Stomach (tissue), 9 donors: ENCODE results near the gene MAP3K3. TPM values are rescaled to one million over a fixed set of nuclear protein-coding genes. Genes with fewer than 3 reads are reported as not detected.

Experiments
- DNase-seq, 2 donors: peaks; one replicate each; pipeline versions ENCODE4 v3.0.0 to v3.0.0-alpha.2; 2013 to 2019
- H3K27ac ChIP-seq, 5 donors: fragments of 200-600 bp in 4 of 5; sonication (generic) in 4 of 5; one replicate each; pipeline ENCODE4 v1.5.1; 2013 to 2019; ENCODE audit warnings: mild to moderate bottlenecking in 1 of 5, moderate library complexity in 1 of 5
- H3K27me3 ChIP-seq, 3 donors: fragments of 200-600 bp; sonication (generic); one replicate each; pipeline ENCODE4 v1.5.1; 2017 to 2019; ENCODE audit warnings: mixed run types in 1 of 3
- H3K36me3 ChIP-seq, 4 donors: fragments of 200-600 bp; sonication (generic); 1 replicate in 3 of 4; 2 replicates in 1 of 4; pipeline ENCODE4 v1.5.1; 2016 to 2019
- H3K4me1 ChIP-seq, 4 donors: fragments of 200-600 bp; sonication (generic); one replicate each; pipeline ENCODE4 v1.5.1; 2016 to 2019
- H3K4me3 ChIP-seq, 4 donors: fragments of 200-600 bp; sonication (generic) in 3 of 4; one replicate each; pipeline ENCODE4 v1.5.1; 2016 to 2019; ENCODE audit warnings: mild to moderate bottlenecking in 1 of 4
- H3K9me3 ChIP-seq, 4 donors: fragments of 200-600 bp; sonication (generic); one replicate each; pipeline ENCODE4 v1.5.1; 2016 to 2019
- CTCF ChIP-seq, 7 experiments: fragments of 450-650 bp in 4 of 7; fragments of 200-600 bp in 3 of 7; sonication (generic) in 3 of 7; IDR thresholded peaks; one replicate each; pipeline ENCODE4 v1.5.1; 2016 to 2019; ENCODE audit warnings: antibody characterized with exemption in 7 of 7, control low read depth in 2 of 7, mild to moderate bottlenecking in 1 of 7
- EP300 ChIP-seq: sonication (generic); formaldehyde crosslinking; IDR thresholded peaks from one replicate; pipeline ENCODE4 v1.6.1; 2017; ENCODE audit warnings: antibody characterized with exemption
- POLR2A ChIP-seq, 4 donors: fragments of 450-650 bp; IDR thresholded peaks; one replicate each; pipeline ENCODE4 v1.6.1; 2016; ENCODE audit warnings: antibody characterized with exemption in 4 of 4, control low read depth in 2 of 4, mild to moderate bottlenecking in 1 of 4, moderate library complexity in 1 of 4
- POLR2AphosphoS5 ChIP-seq, 3 donors: sonication (generic); formaldehyde crosslinking; IDR thresholded peaks; one replicate each; pipeline ENCODE4 v1.6.1; 2016; ENCODE audit warnings: antibody characterized with exemption in 3 of 3
- WGBS, 5 donors: extraction: QIAGEN DNeasy Blood & Tissue Kit in 3 of 5; methylation state at CpG; one replicate each; pipeline versions ENCODE4 v1.1.5 to v1.1.7; 2013 to 2018; 5-methylcytosine and 5-hydroxymethylcytosine counted together
- intact Hi-C: fragments of 100-400 bp; cut with DNase I; formaldehyde crosslinking; loops from one replicate; pipeline ENCODE4 v1.15.1; 2023; ENCODE audit warnings: low total_unique reads
- polyA plus RNA-seq, 3 donors: library from polyadenylated mRNA; stranded (reverse); fragments of 200-250 nt; gene quantifications; one replicate each; pipeline ENCODE4 v1.2.3, GENCODE V29; 2013
- total RNA-seq, 5 donors: library from RNA; depleted of rRNA; stranded (reverse); fragments of >200 nt; gene quantifications; one replicate each; pipeline versions ENCODE4 v1.1.0 to v1.2.3, GENCODE V29; 2014 to 2016
- donor health status: healthy with polysubstance abuse.
- donor health status: Bipolar disorder and iron deficiency.
- donor health status: healthy.

The MAP3K3 gene
- total and polyA plus RNA-seq, 8 donors: 9.3 to 99.5 (median 16.7) TPM

- H3K36me3 ChIP-seq: peaks cover 5 to 61% (median 59%) of the 10 kb centered on the region in 4 donors
- WGBS, 5 donors: 85 to 92% (median 89%) methylated on average over 16 of the region's 16 CpGs
- intact Hi-C loops: no loop called here
Observed at GRCh38 chr17:63703556-63704258, 81.5 kb downstream of the MAP3K3 start.

GRCh38 chr17:63704259-63704576 is 82.0 kb downstream of the MAP3K3 start:
- intact Hi-C loops: no loop called here
- H3K36me3 ChIP-seq: peaks cover 10 to 66% (median 64%) of the 10 kb centered on the region in 4 donors
- WGBS, 5 donors: 92 to 98% (median 92%) methylated on average over 8 to 11 of the region's 11 CpGs
- peaks cover 20 to 31% (median 26%) of the 10 kb centered on the region in 4 donors for H3K4me1 ChIP-seq
- no peak overlapping the region for H3K27ac ChIP-seq
- TF ChIP-seq EP300 (no peak), POLR2AphosphoS5 (IDR thresholded peaks at IDR 0.05) (no peak), CTCF (IDR thresholded peaks at IDR 0.05) (no peak), POLR2A (IDR thresholded peaks at IDR 0.05) (no peak)
- no peak for DNase-seq
- no peaks in the 10 kb centered on the region for H3K27me3 ChIP-seq
- no peak overlapping the region for H3K4me3 ChIP-seq
- no peaks in the 10 kb centered on the region for H3K9me3 ChIP-seq

More at GRCh38 chr17:63703556-63704258, 81.5 kb downstream of the MAP3K3 start:
- Histone ChIP-seq H3K9me3 (no peaks in the 10 kb centered on the region), H3K4me3 (no peak overlapping the region), H3K27me3 (no peaks in the 10 kb centered on the region), H3K27ac (no peak overlapping the region), H3K4me1 (peaks cover 25 to 36% (median 31%) of the 10 kb centered on the region in 4 donors)
- no peak for TF ChIP-seq EP300
- TF ChIP-seq CTCF (IDR thresholded peaks at IDR 0.05): no peak
- no peak for TF ChIP-seq POLR2AphosphoS5 (IDR thresholded peaks at IDR 0.05)
- no peak for TF ChIP-seq POLR2A (IDR thresholded peaks at IDR 0.05)
- no peak for DNase-seq

- peaks cover 18 to 28% (median 23%) of the 10 kb centered on the region in 4 donors for H3K4me1 ChIP-seq
- H3K27ac ChIP-seq: no peak overlapping the region
- H3K9me3 ChIP-seq: no peaks in the 10 kb centered on the region
- no peak overlapping the region for H3K4me3 ChIP-seq
- no peaks in the 10 kb centered on the region for H3K27me3 ChIP-seq
- TF ChIP-seq EP300 (no peak), POLR2AphosphoS5 (IDR thresholded peaks at IDR 0.05) (no peak), CTCF (IDR thresholded peaks at IDR 0.05) (no peak), POLR2A (IDR thresholded peaks at IDR 0.05) (no peak)
- peaks cover 14 to 72% (median 70%) of the 10 kb centered on the region in 4 donors for H3K36me3 ChIP-seq
- WGBS, 5 donors: 84 to 92% (median 89%) methylated on average over 9 of the region's 9 CpGs
- no peak for DNase-seq
- intact Hi-C loops: no loop called here
Observed at GRCh38 chr17:63704836-63705235, 82.6 kb downstream of the MAP3K3 start.

GRCh38 chr17:63705657-63706056 is 83.4 kb downstream of the MAP3K3 start:
- Histone ChIP-seq H3K4me1 (peaks cover 11 to 22% (median 19%) of the 10 kb centered on the region in 4 donors), H3K27me3 (no peaks in the 10 kb centered on the region), H3K9me3 (no peaks in the 10 kb centered on the region), H3K36me3 (peaks cover 20 to 80% (median 78%) of the 10 kb centered on the region in 4 donors), H3K27ac (no peak overlapping the region), H3K4me3 (no peak overlapping the region)
- no peak for DNase-seq
- TF ChIP-seq POLR2AphosphoS5 (IDR thresholded peaks at IDR 0.05): no peak
- no peak for TF ChIP-seq EP300
- TF ChIP-seq CTCF (IDR thresholded peaks at IDR 0.05): no peak
- no peak for TF ChIP-seq POLR2A (IDR thresholded peaks at IDR 0.05)
- WGBS, 5 donors: 63 to 85% (median 68%) methylated on average over 3 of the region's 3 CpGs
- intact Hi-C loops: no loop called here
